Common myeloid progenitor, CD34-positive (primary cell): ENCODE measurements around the gene LARP1B.
"Not testable (repeated sequence)": the region's sequence is repeated elsewhere in the genome, so short reads cannot be mapped to it uniquely, and the experiment has no call there.

Experiments used
- CTCF ChIA-PET: fragments of 350-600 bp; sonication (Branson Sonifier 250); formaldehyde crosslinking; loops from one replicate; lab custom pipeline; 2021; ENCODE audit warnings: antibody characterized with exemption; lab: Charles Lee
- POLR2A ChIA-PET: fragments of 350-600 bp; sonication (Branson Sonifier 250); formaldehyde crosslinking; loops from one replicate; lab custom pipeline; 2021; ENCODE audit warnings: antibody characterized with exemption; lab: Charles Lee
- DNase-seq, 3 donors: peaks; one replicate each; pipeline versions ENCODE4 v3.0.0 to v3.0.0-alpha.2; 2013
- H3K27ac ChIP-seq, 2 experiments: 1 replicate in 1 of 2; 2 replicates in 1 of 2; pipeline ENCODE4 v1.7.0; 2013; ENCODE audit warnings: inconsistent platforms in 2 of 2, low read length in 2 of 2, mild to moderate bottlenecking in 2 of 2, low read depth in 1 of 2, moderate library complexity in 1 of 2; ENCODE audit not compliant: severe bottlenecking in 2 of 2, insufficient read depth in 1 of 2, poor library complexity in 1 of 2
- H3K27me3 ChIP-seq, 5 experiments: replicated peaks in 2 of 5; 1 replicate in 3 of 5; 2 replicates in 2 of 5; pipeline versions ENCODE4 v1.6.1 to v1.7.0; 2013; ENCODE audit warnings: low read length in 4 of 5, mild to moderate bottlenecking in 2 of 5, moderate library complexity in 2 of 5, inconsistent platforms in 1 of 5; ENCODE audit not compliant: insufficient read depth in 5 of 5, control insufficient read depth in 4 of 5
- H3K36me3 ChIP-seq, 4 experiments: 1 replicate in 2 of 4; 2 replicates in 2 of 4; pipeline versions ENCODE4 v1.6.1 to v1.7.0; 2013; ENCODE audit warnings: low read length in 3 of 4, control low read depth in 1 of 4, mild to moderate bottlenecking in 1 of 4; ENCODE audit not compliant: control insufficient read depth in 4 of 4, insufficient read depth in 4 of 4
- H3K4me1 ChIP-seq, 4 experiments: 1 replicate in 3 of 4; 2 replicates in 1 of 4; pipeline versions ENCODE4 v1.6.1 to v1.7.1; 2013; ENCODE audit warnings: low read length in 3 of 4, mild to moderate bottlenecking in 3 of 4, control low read depth in 1 of 4, inconsistent platforms in 1 of 4, moderate library complexity in 1 of 4; ENCODE audit not compliant: control insufficient read depth in 4 of 4, insufficient read depth in 4 of 4; ENCODE audit errors: control extremely low read depth in 1 of 4
- H3K4me3 ChIP-seq, 7 experiments: 1 replicate in 4 of 7; 2 replicates in 3 of 7; pipeline versions ENCODE4 v1.5.1 to v1.7.0; 2013; ENCODE audit warnings: mild to moderate bottlenecking in 7 of 7, low read length in 6 of 7, moderate library complexity in 6 of 7, inconsistent platforms in 2 of 7, low read depth in 2 of 7, control low read depth in 1 of 7; ENCODE audit not compliant: insufficient read depth in 4 of 7, control insufficient read depth in 1 of 7; ENCODE audit errors: extremely low read depth in 1 of 7
- H3K9me3 ChIP-seq, 5 experiments: 1 replicate in 4 of 5; 2 replicates in 1 of 5; pipeline versions ENCODE4 v1.6.1 to v1.7.1; 2013; ENCODE audit warnings: low read length in 4 of 5, mild to moderate bottlenecking in 2 of 5, inconsistent platforms in 1 of 5, low read depth in 1 of 5, moderate library complexity in 1 of 5; ENCODE audit not compliant: control insufficient read depth in 4 of 5, insufficient read depth in 2 of 5; ENCODE audit errors: control extremely low read depth in 1 of 5
- WGBS: methylation state at CpG from one replicate; pipeline ENCODE4 v1.1.5; 2013; ENCODE audit not compliant: insufficient coverage; 5-methylcytosine and 5-hydroxymethylcytosine counted together

The LARP1B gene

GRCh38 chr4:128156472-128156871, 95.4 kb downstream of the LARP1B start:
- Histone ChIP-seq H3K36me3 (peaks cover 0 to 12% (median 5%) of the 10 kb centered on the region in 4 experiments), H3K9me3 (peaks cover 0 to 16% (median 3%) of the 10 kb centered on the region in 5 experiments)
- CTCF ChIA-PET: interaction anchor here (0.7 kb wide), 1 partner anchor 19 kb away, joined by 3 read pairs; no protein-coding TSS in a partner anchor
- 93% methylated on average over 3 of the region's 3 CpGs for WGBS
- H3K27me3 ChIP-seq, DNase-seq, H3K27ac ChIP-seq, POLR2A ChIA-PET, H3K4me1 ChIP-seq, H3K4me3 ChIP-seq: not testable (repeated sequence)

- Histone ChIP-seq H3K27me3 (no peaks in the 10 kb centered on the region), H3K27ac (no peak overlapping the region), H3K4me1 (peaks cover 0 to 3% (median 0%) of the 10 kb centered on the region in 4 experiments), H3K36me3 (peaks cover 0 to 12% (median 4%) of the 10 kb centered on the region in 4 experiments), H3K9me3 (peaks cover 0 to 16% (median 3%) of the 10 kb centered on the region in 5 experiments), H3K4me3 (no peak overlapping the region)
- no peak for DNase-seq
- POLR2A ChIA-PET: interaction anchor here (0.6 kb wide), 1 partner anchor 61 kb away, joined by 4 read pairs; no protein-coding TSS in a partner anchor
- WGBS: no CpG with 5 or more reads among the region's 2 CpGs
- CTCF ChIA-PET: interaction anchor here (0.7 kb wide), 1 partner anchor 278 kb away, joined by 3 read pairs; no protein-coding TSS in a partner anchor
Observed at GRCh38 chr4:128158894-128159293, 97.8 kb downstream of the LARP1B start.

GRCh38 chr4:128159967-128160366, 98.9 kb downstream of the LARP1B start:
- no peak overlapping the region for H3K27ac ChIP-seq
- no peak overlapping the region for H3K4me3 ChIP-seq
- DNase-seq: no peak
- WGBS: 100% methylated on average over 1 of the region's 2 CpGs
- H3K36me3 ChIP-seq: peaks cover 0 to 12% (median 4%) of the 10 kb centered on the region in 4 experiments
- peaks cover 0 to 16% (median 3%) of the 10 kb centered on the region in 5 experiments for H3K9me3 ChIP-seq
- H3K27me3 ChIP-seq: no peaks in the 10 kb centered on the region
- peaks cover 0 to 3% (median 0%) of the 10 kb centered on the region in 4 experiments for H3K4me1 ChIP-seq
- ChIA-PET POLR2A (no interaction called here), CTCF (interaction anchor here (0.8 kb wide), 1 partner anchor 60 kb away, joined by 3 read pairs; no protein-coding TSS in a partner anchor)

GRCh38 chr4:128161138-128161537, 100.0 kb downstream of the LARP1B start:
- Histone ChIP-seq H3K36me3 (peaks cover 0 to 2% (median under 1%) of the 10 kb centered on the region in 4 experiments), H3K9me3 (peaks cover 0 to 6% (median 2%) of the 10 kb centered on the region in 5 experiments), H3K4me1 (peaks cover 0 to 3% (median 0%) of the 10 kb centered on the region in 4 experiments), H3K27ac (no peak overlapping the region), H3K4me3 (no peak overlapping the region), H3K27me3 (no peaks in the 10 kb centered on the region)
- DNase-seq: peak in 1 of 3 donors; percentile 5
- ChIA-PET POLR2A (no interaction called here), CTCF (no interaction called here)
- WGBS: 83% methylated on average over 1 of the region's 1 CpG

- ChIA-PET CTCF (no interaction called here), POLR2A (no interaction called here)
- H3K9me3 ChIP-seq: peaks cover 0 to under 1% (median 0%) of the 10 kb centered on the region in 5 experiments
- H3K4me1 ChIP-seq: peaks cover 0 to 3% (median 0%) of the 10 kb centered on the region in 4 experiments
- H3K27ac ChIP-seq: no peak overlapping the region
- H3K27me3 ChIP-seq: no peaks in the 10 kb centered on the region
- no peak overlapping the region for H3K4me3 ChIP-seq
- WGBS: no CpG with 5 or more reads among the region's 1 CpG
- H3K36me3 ChIP-seq: no peaks in the 10 kb centered on the region
- DNase-seq: no peak
Observed at GRCh38 chr4:128162434-128162833, 101.3 kb downstream of the LARP1B start.

- ChIA-PET CTCF (no interaction called here), POLR2A (no interaction called here)
- no peak overlapping the region for H3K4me3 ChIP-seq
- H3K4me1 ChIP-seq: peaks cover 0 to 3% (median 0%) of the 10 kb centered on the region in 4 experiments
- WGBS: no CpG with 5 or more reads among the region's 4 CpGs
- H3K27me3 ChIP-seq: no peaks in the 10 kb centered on the region
- H3K9me3 ChIP-seq: peaks cover 0 to 4% (median 0%) of the 10 kb centered on the region in 5 experiments
- H3K27ac ChIP-seq: no peak overlapping the region
- peaks cover 0 to 3% (median 0%) of the 10 kb centered on the region in 4 experiments for H3K36me3 ChIP-seq
- DNase-seq: no peak
Observed at GRCh38 chr4:128163177-128164117, 102.3 kb downstream of the LARP1B start.
